Panc1 (cell line): ENCODE data around the gene B9D2.

Source experiments
- CTCF ChIP-seq: fragments of 450-650 bp; IDR thresholded peaks from 2 replicates; pipeline ENCODE4 v1.5.1; 2017; ENCODE audit warnings: mild to moderate bottlenecking
- POLR2AphosphoS5 ChIP-seq: IDR thresholded peaks from 2 replicates; pipeline ENCODE4 v1.6.1; 2012; ENCODE audit warnings: mild to moderate bottlenecking, low read depth, low read length, moderate library complexity
- TCF7L2 ChIP-seq: IDR thresholded peaks from 2 replicates; pipeline ENCODE4 v1.6.1; 2011; ENCODE audit warnings: mild to moderate bottlenecking, low read depth, low read length, inconsistent platforms

GRCh38 chr19:41332468-41332867 is 31.5 kb downstream of the B9D2 start:
- TF ChIP-seq CTCF (no peak), POLR2AphosphoS5 (no peak), TCF7L2 (no peak)
